ENCODE results near the gene ADO.

GRCh38 chr10:62811159-62811875, 6.8 kb downstream of the ADO start:
- no peak for TF ChIP-seq NR3C1 (CRISPR knock-in tag; IDR thresholded peaks at IDR 0.05)
- no peak for TF ChIP-seq POLR2A (IDR thresholded peaks at IDR 0.05; ENCODE audit: insufficient read depth in 1 of 2, low read depth in 2 of 2, low read length in 2 of 2)
- no peak for TF ChIP-seq BRD4 (CRISPR knock-in tag; IDR thresholded peaks at IDR 0.05)
- TF ChIP-seq SYNCRIP (IDR thresholded peaks at IDR 0.05; ENCODE audit: insufficient read depth, low read depth, low read length): no peak
- TF ChIP-seq ZNF615 (CRISPR knock-in tag; IDR thresholded peaks at IDR 0.05; ENCODE audit: borderline replicate concordance): no peak
